SK-N-SH (cell line): ENCODE data around the gene MYH11. TPM values are rescaled to one million over a fixed set of nuclear protein-coding genes. Genes with fewer than 3 reads are reported as not detected.

Experiments used
- CTCF ChIA-PET: fragments of 300-600, 350-600 bp; formaldehyde crosslinking; extraction: SDS; loops from one replicate; lab custom pipeline; 2021; lab: Yijun Ruan, JAX
- POLR2A ChIA-PET: fragments of 350-600 bp; sonication (Branson Sonifier 250); formaldehyde crosslinking; extraction: SDS; loops from one replicate; lab custom pipeline; 2020; ENCODE audit warnings: antibody characterized with exemption, inconsistent platforms; lab: Yijun Ruan, JAX
- DNase-seq: peaks from one replicate; pipeline ENCODE4 v3.0.0; 2012
- H2AFZ ChIP-seq: fragments of 200-600 bp; sonication (generic); 2 replicates; pipeline ENCODE4 v1.8.1; 2016; ENCODE audit warnings: antibody characterized with exemption, mild to moderate bottlenecking, low read depth
- H3F3A ChIP-seq: fragments of 200-600 bp; sonication (generic); replicated peaks from 2 replicates; pipeline ENCODE3; 2016; ENCODE audit warnings: antibody characterized with exemption, mild to moderate bottlenecking; ENCODE audit not compliant: insufficient read depth
- H3K27ac ChIP-seq, 2 experiments: fragments of 200-500 bp in 1 of 2; fragments of 200-600 bp in 1 of 2; sonication (Bioruptor generic) in 1 of 2; sonication (generic), shearing (Covaris generic) in 1 of 2; 2 replicates each; pipeline versions ENCODE4 v1.5.1 to v1.6.1; 2014 to 2016; ENCODE audit warnings: low read depth in 2 of 2, inconsistent platforms in 1 of 2, low read length in 1 of 2, mild to moderate bottlenecking in 1 of 2, mixed read lengths in 1 of 2
- H3K27me3 ChIP-seq: fragments of 200-600 bp; sonication (generic), shearing (Covaris generic); 2 replicates; pipeline ENCODE4 v1.6.1; 2016; ENCODE audit warnings: mixed run types; ENCODE audit not compliant: insufficient read depth
- H3K36me3 ChIP-seq, 2 experiments: fragments of 200-500 bp in 1 of 2; fragments of 200-600 bp in 1 of 2; sonication (Bioruptor generic) in 1 of 2; sonication (generic) in 1 of 2; replicated peaks in 1 of 2; 2 replicates each; pipeline versions ENCODE3 to v1.5.1; 2014 to 2016; ENCODE audit warnings: low read length in 1 of 2, mild to moderate bottlenecking in 1 of 2; ENCODE audit not compliant: insufficient read depth in 2 of 2, control insufficient read depth in 1 of 2
- H3K4me1 ChIP-seq, 2 experiments: fragments of 200-500 bp in 1 of 2; fragments of 200-600 bp in 1 of 2; sonication (Bioruptor generic) in 1 of 2; sonication (generic), shearing (Covaris generic) in 1 of 2; 2 replicates each; pipeline versions ENCODE4 v1.5.1 to v1.6.1; 2014 to 2016; ENCODE audit warnings: low read depth in 1 of 2, low read length in 1 of 2, mixed run types in 1 of 2; ENCODE audit not compliant: insufficient read depth in 2 of 2, control insufficient read depth in 1 of 2
- H3K4me2 ChIP-seq: fragments of 200-600 bp; sonication (generic), shearing (Covaris generic); 2 replicates; pipeline ENCODE4 v1.6.1; 2017; ENCODE audit warnings: mixed run types
- H3K4me3 ChIP-seq, 2 experiments: fragments of 200-500 bp in 1 of 2; fragments of 200-600 bp in 1 of 2; sonication (Bioruptor generic) in 1 of 2; sonication (generic), shearing (Covaris generic) in 1 of 2; 2 replicates each; pipeline versions ENCODE4 v1.5.1 to v1.8.1; 2014 to 2016; ENCODE audit warnings: low read depth in 2 of 2, inconsistent platforms in 1 of 2, low read length in 1 of 2, mild to moderate bottlenecking in 1 of 2, mixed read lengths in 1 of 2, moderate library complexity in 1 of 2
- H3K79me2 ChIP-seq: fragments of 200-600 bp; sonication (generic); 2 replicates; pipeline ENCODE4 v1.8.1; 2017; ENCODE audit warnings: mild to moderate bottlenecking; ENCODE audit not compliant: insufficient read depth
- H3K9ac ChIP-seq: fragments of 200-600 bp; sonication (generic); 2 replicates; pipeline ENCODE4 v1.6.1; 2017; ENCODE audit warnings: mixed run types
- H3K9me2 ChIP-seq: fragments of 200-600 bp; sonication (generic); 2 replicates; pipeline ENCODE4 v1.6.1; 2017; ENCODE audit warnings: mixed run types
- H3K9me3 ChIP-seq: fragments of 200-600 bp; sonication (generic); 2 replicates; pipeline ENCODE4 v1.6.1; 2017; ENCODE audit warnings: mixed run types, mild to moderate bottlenecking, moderate library complexity
- H4K20me1 ChIP-seq: fragments of 200-600 bp; sonication (generic); 2 replicates; pipeline ENCODE4 v1.6.1; 2017; ENCODE audit warnings: mild to moderate bottlenecking, mixed run types; ENCODE audit not compliant: insufficient read depth
- EP300 ChIP-seq, 2 experiments: IDR thresholded peaks; 2 replicates each; pipeline versions ENCODE4 v1.4.0 to v1.6.1; 2012; ENCODE audit warnings: borderline replicate concordance in 1 of 2, low read depth in 1 of 2, low read length in 1 of 2
- EZH2phosphoT487 ChIP-seq: fragments of 200-600 bp; sonication (generic); IDR thresholded peaks from 2 replicates; pipeline ENCODE4 v1.6.1; 2017; ENCODE audit warnings: low read depth, mixed run types, mild to moderate bottlenecking, antibody characterized with exemption, moderate library complexity, borderline replicate concordance
- FOXJ3 ChIP-seq: sonication (generic); formaldehyde crosslinking; IDR thresholded peaks from 2 replicates; pipeline ENCODE4 v1.5.1; 2020; ENCODE audit warnings: mild to moderate bottlenecking, missing genetic modification reagents
- GATA2 ChIP-seq: sonication (generic); formaldehyde crosslinking; IDR thresholded peaks from 2 replicates; pipeline ENCODE4 v1.5.0; 2020; ENCODE audit warnings: mild to moderate bottlenecking, missing genetic modification reagents
- JUND ChIP-seq: IDR thresholded peaks from 2 replicates; pipeline ENCODE4 v1.4.0; 2012
- MEF2A ChIP-seq: IDR thresholded peaks from 2 replicates; pipeline ENCODE4 v1.4.0; 2012; ENCODE audit warnings: low read depth, borderline replicate concordance
- NFIC ChIP-seq: IDR thresholded peaks from 2 replicates; pipeline ENCODE4 v1.4.0; 2012; ENCODE audit warnings: borderline replicate concordance
- NRF1 ChIP-seq: IDR thresholded peaks from 2 replicates; pipeline ENCODE4 v1.6.1; 2012; ENCODE audit warnings: low read depth, mild to moderate bottlenecking, low read length
- POLR2AphosphoS5 ChIP-seq: IDR thresholded peaks from 2 replicates; pipeline ENCODE4 v1.6.1; 2012; ENCODE audit warnings: low read depth, low read length
- RAD21 ChIP-seq: IDR thresholded peaks from 2 replicates; pipeline ENCODE4 v1.6.1; 2012; ENCODE audit warnings: mild to moderate bottlenecking, low read length
- SMC3 ChIP-seq: IDR thresholded peaks from 2 replicates; pipeline ENCODE4 v1.6.1; 2012; ENCODE audit warnings: low read depth, low read length, improper control_type of control experiment
- TEAD4 ChIP-seq: IDR thresholded peaks from 2 replicates; pipeline ENCODE4 v1.4.0; 2012; ENCODE audit warnings: mild to moderate bottlenecking, borderline replicate concordance; ENCODE audit not compliant: insufficient read depth
- WGBS: methylation state at CpG from one replicate; pipeline ENCODE4 v1.1.6; 2017; ENCODE audit warnings: low lambda C conversion rate; 5-methylcytosine and 5-hydroxymethylcytosine counted together
- polyA plus RNA-seq, 3 experiments: library from polyadenylated mRNA; depleted of rRNA; stranded (reverse); fragments of >200 nt; gene quantifications; 2 replicates each; pipeline ENCODE4 v1.2.3, GENCODE V29; 2012
- TF ChIP-seq, protein P1 (sequence below): IDR thresholded peaks from 2 replicates; pipeline ENCODE4 v1.6.1; 2012; ENCODE audit warnings: mild to moderate bottlenecking, low read depth, low read length, moderate library complexity
- TF ChIP-seq, protein P2 (sequence below): IDR thresholded peaks from 2 replicates; pipeline ENCODE4 v1.4.0; 2012; ENCODE audit warnings: low read depth, borderline replicate concordance
- TF ChIP-seq, protein P3 (sequence below): fragments of 200-600 bp; sonication (generic); IDR thresholded peaks from 2 replicates; pipeline ENCODE4 v1.6.1; 2017; ENCODE audit warnings: antibody characterized with exemption, mild to moderate bottlenecking, moderate library complexity
- TF ChIP-seq, protein P4 (sequence below): IDR thresholded peaks from 2 replicates; pipeline ENCODE4 v1.4.0; 2012; ENCODE audit warnings: low read depth, borderline replicate concordance

MYH11 gene
- polyA plus RNA-seq, 1 of the 3 experiments (the other 2 are of a cell fraction), result 0.02 TPM

- H3K9me3 ChIP-seq, result no peaks in the 10 kb centered on the region
- WGBS, result 93% methylated on average over 5 of the region's 5 CpGs
Observed at GRCh38 chr16:15903960-15904359, 47.1 kb upstream of the MYH11 start.

More at GRCh38 chr16:15903960-15904359, 47.1 kb upstream of the MYH11 start:
- Histone ChIP-seq H3K27ac (no peak overlapping the region), H3K4me3 (no peak overlapping the region), H3F3A (peaks cover 9% of the 10 kb centered on the region), H2AFZ (no peak overlapping the region), H3K4me2 (no peak overlapping the region), H3K79me2 (no peaks in the 10 kb centered on the region), H3K9ac (no peak overlapping the region), H3K9me2 (no peaks in the 10 kb centered on the region), H3K4me1 (no peaks in the 10 kb centered on the region), H4K20me1 (no peaks in the 10 kb centered on the region), H3K36me3 (no peaks in the 10 kb centered on the region), H3K27me3 (no peaks in the 10 kb centered on the region)
- no peak for DNase-seq
- POLR2A ChIA-PET, result no interaction called here
- TF ChIP-seq NFIC (no peak), JUND (no peak), POLR2AphosphoS5 (no peak), SMC3 (no peak), FOXJ3 (CRISPR knock-in tag) (no peak), NRF1 (no peak), GATA2 (CRISPR knock-in tag) (no peak), RAD21 (no peak), EP300 (IDR thresholded peaks at IDR 0.05; ENCODE audit: borderline replicate concordance in 1 of 2, low read depth in 1 of 2, low read length in 1 of 2) (no peak), MEF2A (no peak), EZH2phosphoT487 (no peak), TEAD4 (no peak)
- TF ChIP-seq, protein P1, sequence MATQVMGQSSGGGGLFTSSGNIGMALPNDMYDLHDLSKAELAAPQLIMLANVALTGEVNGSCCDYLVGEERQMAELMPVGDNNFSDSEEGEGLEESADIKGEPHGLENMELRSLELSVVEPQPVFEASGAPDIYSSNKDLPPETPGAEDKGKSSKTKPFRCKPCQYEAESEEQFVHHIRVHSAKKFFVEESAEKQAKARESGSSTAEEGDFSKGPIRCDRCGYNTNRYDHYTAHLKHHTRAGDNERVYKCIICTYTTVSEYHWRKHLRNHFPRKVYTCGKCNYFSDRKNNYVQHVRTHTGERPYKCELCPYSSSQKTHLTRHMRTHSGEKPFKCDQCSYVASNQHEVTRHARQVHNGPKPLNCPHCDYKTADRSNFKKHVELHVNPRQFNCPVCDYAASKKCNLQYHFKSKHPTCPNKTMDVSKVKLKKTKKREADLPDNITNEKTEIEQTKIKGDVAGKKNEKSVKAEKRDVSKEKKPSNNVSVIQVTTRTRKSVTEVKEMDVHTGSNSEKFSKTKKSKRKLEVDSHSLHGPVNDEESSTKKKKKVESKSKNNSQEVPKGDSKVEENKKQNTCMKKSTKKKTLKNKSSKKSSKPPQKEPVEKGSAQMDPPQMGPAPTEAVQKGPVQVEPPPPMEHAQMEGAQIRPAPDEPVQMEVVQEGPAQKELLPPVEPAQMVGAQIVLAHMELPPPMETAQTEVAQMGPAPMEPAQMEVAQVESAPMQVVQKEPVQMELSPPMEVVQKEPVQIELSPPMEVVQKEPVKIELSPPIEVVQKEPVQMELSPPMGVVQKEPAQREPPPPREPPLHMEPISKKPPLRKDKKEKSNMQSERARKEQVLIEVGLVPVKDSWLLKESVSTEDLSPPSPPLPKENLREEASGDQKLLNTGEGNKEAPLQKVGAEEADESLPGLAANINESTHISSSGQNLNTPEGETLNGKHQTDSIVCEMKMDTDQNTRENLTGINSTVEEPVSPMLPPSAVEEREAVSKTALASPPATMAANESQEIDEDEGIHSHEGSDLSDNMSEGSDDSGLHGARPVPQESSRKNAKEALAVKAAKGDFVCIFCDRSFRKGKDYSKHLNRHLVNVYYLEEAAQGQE, result no peak
- TF ChIP-seq, protein P2, sequence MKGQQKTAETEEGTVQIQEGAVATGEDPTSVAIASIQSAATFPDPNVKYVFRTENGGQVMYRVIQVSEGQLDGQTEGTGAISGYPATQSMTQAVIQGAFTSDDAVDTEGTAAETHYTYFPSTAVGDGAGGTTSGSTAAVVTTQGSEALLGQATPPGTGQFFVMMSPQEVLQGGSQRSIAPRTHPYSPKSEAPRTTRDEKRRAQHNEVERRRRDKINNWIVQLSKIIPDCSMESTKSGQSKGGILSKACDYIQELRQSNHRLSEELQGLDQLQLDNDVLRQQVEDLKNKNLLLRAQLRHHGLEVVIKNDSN, result no peak
- TF ChIP-seq, protein P3, sequence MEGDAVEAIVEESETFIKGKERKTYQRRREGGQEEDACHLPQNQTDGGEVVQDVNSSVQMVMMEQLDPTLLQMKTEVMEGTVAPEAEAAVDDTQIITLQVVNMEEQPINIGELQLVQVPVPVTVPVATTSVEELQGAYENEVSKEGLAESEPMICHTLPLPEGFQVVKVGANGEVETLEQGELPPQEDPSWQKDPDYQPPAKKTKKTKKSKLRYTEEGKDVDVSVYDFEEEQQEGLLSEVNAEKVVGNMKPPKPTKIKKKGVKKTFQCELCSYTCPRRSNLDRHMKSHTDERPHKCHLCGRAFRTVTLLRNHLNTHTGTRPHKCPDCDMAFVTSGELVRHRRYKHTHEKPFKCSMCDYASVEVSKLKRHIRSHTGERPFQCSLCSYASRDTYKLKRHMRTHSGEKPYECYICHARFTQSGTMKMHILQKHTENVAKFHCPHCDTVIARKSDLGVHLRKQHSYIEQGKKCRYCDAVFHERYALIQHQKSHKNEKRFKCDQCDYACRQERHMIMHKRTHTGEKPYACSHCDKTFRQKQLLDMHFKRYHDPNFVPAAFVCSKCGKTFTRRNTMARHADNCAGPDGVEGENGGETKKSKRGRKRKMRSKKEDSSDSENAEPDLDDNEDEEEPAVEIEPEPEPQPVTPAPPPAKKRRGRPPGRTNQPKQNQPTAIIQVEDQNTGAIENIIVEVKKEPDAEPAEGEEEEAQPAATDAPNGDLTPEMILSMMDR, result no peak
- TF ChIP-seq, protein P4, sequence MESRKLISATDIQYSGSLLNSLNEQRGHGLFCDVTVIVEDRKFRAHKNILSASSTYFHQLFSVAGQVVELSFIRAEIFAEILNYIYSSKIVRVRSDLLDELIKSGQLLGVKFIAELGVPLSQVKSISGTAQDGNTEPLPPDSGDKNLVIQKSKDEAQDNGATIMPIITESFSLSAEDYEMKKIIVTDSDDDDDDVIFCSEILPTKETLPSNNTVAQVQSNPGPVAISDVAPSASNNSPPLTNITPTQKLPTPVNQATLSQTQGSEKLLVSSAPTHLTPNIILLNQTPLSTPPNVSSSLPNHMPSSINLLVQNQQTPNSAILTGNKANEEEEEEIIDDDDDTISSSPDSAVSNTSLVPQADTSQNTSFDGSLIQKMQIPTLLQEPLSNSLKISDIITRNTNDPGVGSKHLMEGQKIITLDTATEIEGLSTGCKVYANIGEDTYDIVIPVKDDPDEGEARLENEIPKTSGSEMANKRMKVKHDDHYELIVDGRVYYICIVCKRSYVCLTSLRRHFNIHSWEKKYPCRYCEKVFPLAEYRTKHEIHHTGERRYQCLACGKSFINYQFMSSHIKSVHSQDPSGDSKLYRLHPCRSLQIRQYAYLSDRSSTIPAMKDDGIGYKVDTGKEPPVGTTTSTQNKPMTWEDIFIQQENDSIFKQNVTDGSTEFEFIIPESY, result no peak
- CTCF ChIA-PET, result interaction anchor here (1.1 kb wide), 1 partner anchor 16 kb away, joined by 3 read pairs; the partner anchor contains the start of gene CEP20
